NB4 (cell line): ENCODE measurements around the gene LPGAT1.
"Not testable (repeated sequence)": the region's sequence is repeated elsewhere in the genome, so short reads cannot be mapped to it uniquely, and the experiment has no call there.

ENCODE experiments used
- DNase-seq: peaks from one replicate; pipeline ENCODE4 v3.0.0; 2010; ENCODE audit warnings: low read depth
- H3K4me3 ChIP-seq: one replicate; pipeline ENCODE4 v1.5.1; 2011; ENCODE audit warnings: mild to moderate bottlenecking, low read depth, low read length, moderate library complexity
- CTCF ChIP-seq: IDR thresholded peaks from one replicate; pipeline ENCODE4 v1.5.1; 2012; ENCODE audit warnings: low read depth, low read length
- MYC ChIP-seq: IDR thresholded peaks from 2 replicates; pipeline ENCODE4 v1.6.1; 2011; ENCODE audit warnings: low read depth, low read length
- POLR2A ChIP-seq: IDR thresholded peaks from 2 replicates; pipeline ENCODE4 v1.6.1; 2011; ENCODE audit warnings: mild to moderate bottlenecking; ENCODE audit not compliant: insufficient read length; ENCODE audit errors: extremely low read depth
- TF ChIP-seq, protein P1 (sequence below): IDR thresholded peaks from 2 replicates; pipeline ENCODE4 v1.6.1; 2011; ENCODE audit warnings: low read depth, low read length

LPGAT1 gene

GRCh38 chr1:211830328-211831142 lies at the start of gene LPGAT1:
TSS of gene LPGAT1 (minus strand) at chr1:211830763. CDS start at chr1:211829296, 1,467 bp downstream.
- TF ChIP-seq MYC (peak; percentile 38), POLR2A (peak; percentile 51), CTCF (peak; percentile 24)
- TF ChIP-seq, protein P1, sequence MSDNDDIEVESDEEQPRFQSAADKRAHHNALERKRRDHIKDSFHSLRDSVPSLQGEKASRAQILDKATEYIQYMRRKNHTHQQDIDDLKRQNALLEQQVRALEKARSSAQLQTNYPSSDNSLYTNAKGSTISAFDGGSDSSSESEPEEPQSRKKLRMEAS: no peak
- DNase-seq: peak; percentile 81
- H3K4me3 ChIP-seq: peak within 1 kb of the TSS; percentile 72

DNA sequence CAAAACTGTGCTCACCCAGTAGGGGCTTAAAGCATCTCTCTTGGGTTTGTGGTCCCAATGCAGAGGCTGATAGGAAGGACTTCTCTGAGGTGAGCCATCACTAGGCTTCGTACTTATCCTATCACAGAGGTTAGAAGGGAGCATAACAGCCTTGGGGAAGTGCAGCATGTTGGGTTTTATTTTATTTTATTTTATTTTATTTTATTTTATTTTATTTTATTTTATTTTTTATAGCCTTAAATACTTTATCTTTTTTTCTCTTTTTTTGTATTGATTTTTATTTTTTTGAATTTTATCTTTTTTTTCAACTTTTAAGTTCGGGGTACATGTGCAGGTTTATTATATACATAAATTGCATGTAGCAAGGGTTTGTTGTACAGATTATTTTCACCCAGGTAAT lies 48.9 kb upstream of the LPGAT1 start:
- no peak overlapping the region for H3K4me3 ChIP-seq
- TF ChIP-seq CTCF (no peak), POLR2A (no peak), MYC (no peak)
- TF ChIP-seq, protein P1: no peak
- DNase-seq: no peak

DNA sequence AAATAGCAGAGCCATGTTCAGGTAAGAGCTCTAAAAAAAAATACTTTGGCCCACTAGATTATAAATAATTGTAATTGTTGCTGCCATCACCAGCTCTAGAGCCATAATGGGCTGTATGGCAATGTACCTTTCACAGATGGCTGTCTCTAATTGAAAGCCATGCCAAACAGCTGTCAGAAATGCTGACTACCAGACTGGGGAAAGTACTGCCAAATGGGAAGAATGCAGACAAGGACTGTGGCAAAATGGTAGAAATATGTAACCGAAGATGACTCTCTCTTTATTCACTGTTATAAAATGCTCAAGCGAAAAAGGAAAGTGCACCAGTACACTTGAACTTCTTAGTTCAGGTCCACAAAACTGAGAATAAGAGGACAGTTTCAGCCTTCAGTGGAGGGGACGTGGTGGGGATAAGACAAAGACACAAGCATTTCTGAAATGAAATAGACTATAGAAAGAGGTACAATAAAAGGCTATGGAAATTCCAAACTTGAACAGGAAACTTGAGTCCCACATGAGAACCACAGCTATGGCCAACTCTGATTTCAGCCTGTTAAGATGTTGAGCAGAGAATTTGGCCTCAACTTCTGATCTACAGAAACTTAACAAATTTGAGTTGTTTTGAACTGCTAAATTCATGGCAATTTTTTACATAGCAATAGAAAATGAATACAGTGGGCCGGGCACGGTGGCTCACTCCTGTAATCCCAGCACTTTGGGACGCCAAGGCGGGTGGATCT lies 46.5 kb upstream of the LPGAT1 start:
- DNase-seq: no peak
- TF ChIP-seq MYC: no peak
- TF ChIP-seq CTCF: no peak
- TF ChIP-seq, protein P1: no peak
- TF ChIP-seq POLR2A: no peak
- no peak overlapping the region for H3K4me3 ChIP-seq

GRCh38 chr1:211875541-211875940 lies 45.0 kb upstream of the LPGAT1 start:
- DNase-seq: no peak
- TF ChIP-seq MYC: no peak
- TF ChIP-seq POLR2A: no peak
- TF ChIP-seq, protein P1: no peak
- no peak for TF ChIP-seq CTCF
- H3K4me3 ChIP-seq: no peak overlapping the region

- H3K4me3 ChIP-seq: no peak overlapping the region
- TF ChIP-seq, protein P1: no peak
- TF ChIP-seq CTCF (no peak), MYC (no peak), POLR2A (no peak)
- DNase-seq: no peak
Measured at GRCh38 chr1:211874521-211875347, 44.2 kb upstream of the LPGAT1 start.

- not testable (repeated sequence) for DNase-seq, H3K4me3 ChIP-seq
Measured at GRCh38 chr1:211873731-211874130, 43.2 kb upstream of the LPGAT1 start.
